SKM-1 treated with dmso at 0.1 percent for 144 hours (cell line): ENCODE measurements around the gene SPATA6L.
A peak's percentile ranks its signal among the peaks of the same experiment; 100 is the strongest.

Experiments used
- DNase-seq: peaks from one replicate; lab custom pipeline; 2025; ENCODE audit not compliant: unreplicated experiment; lab: John Stamatoyannopoulos, UW

SPATA6L gene, protein sequence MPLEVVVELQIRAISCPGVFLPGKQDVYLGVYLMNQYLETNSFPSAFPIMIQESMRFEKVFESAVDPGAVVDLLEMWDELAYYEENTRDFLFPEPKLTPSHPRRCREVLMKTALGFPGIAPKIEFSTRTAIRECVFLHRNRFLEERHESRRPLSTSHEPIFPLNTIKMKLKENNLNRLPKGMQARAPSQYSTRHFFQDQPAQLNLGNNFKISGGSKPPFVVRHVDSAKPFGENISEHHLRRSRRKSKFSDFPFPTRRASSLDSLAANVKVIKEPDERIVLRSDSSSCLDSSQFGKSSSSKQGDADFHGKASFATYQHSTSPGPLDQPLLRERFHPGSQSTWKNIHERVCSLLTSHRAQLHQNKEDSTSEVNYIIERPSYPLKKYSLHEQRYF

DNA sequence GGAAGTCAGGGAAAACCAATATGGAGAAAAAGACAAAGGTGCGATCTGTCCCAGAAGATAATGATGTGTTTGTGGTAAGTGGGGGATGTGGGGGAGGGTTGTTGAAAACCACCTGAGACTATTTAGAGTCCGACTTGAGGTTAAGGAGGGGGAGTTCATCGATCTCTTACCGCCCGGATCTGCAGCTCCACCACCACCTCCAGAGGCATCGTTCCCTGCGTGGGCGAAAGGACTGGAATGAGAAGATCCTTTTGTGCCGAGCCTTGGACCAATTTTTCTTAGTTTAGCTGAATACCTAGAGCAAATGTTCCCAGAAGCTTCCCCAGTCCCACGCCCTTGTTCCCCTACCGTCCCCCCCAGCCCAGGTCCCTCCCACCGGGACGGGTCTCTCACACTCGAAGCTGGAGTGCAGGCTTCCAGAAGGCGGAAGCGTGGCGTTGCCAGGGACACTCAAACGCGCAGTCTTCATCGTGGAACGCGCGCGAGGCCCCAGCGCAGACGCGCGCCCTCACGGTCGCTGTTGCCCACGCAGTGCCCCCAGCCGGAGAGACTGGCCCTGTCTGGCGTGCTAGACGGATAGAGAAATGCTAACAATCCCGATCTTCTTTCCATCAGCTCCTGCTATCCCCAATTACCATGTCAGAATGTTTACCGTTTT is at the start of gene SPATA6L:
TSS of gene SPATA6L (minus strand) at position 439 of the 658 bp plus-strand sequence. CDS start at position 209, 230 bp downstream.
- no peak for DNase-seq

GRCh38 chr9:4714266-4715016 is 48.2 kb upstream of the SPATA6L start:
- DNase-seq, result no peak

GRCh38 chr9:4713849-4714248 is 47.6 kb upstream of the SPATA6L start:
- no peak for DNase-seq

DNA sequence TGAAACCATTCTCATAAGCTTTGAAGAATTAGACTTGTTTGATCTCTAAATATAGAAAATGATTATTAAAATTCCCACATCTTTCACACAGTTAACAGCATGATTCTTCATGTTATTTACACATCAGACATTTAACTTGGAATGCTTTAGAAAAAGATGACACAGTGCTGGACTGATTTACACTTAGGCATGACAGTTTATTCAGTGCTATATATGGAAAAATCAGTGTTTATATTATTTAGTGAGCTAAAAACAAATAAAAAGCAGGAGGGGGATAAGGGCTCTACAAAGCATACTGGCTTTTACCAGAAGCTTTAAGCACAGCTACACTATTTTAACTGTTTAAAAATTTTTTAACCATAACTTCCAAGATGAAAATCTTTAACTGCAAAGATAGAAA is 43.1 kb upstream of the SPATA6L start:
- DNase-seq, result no peak

DNA sequence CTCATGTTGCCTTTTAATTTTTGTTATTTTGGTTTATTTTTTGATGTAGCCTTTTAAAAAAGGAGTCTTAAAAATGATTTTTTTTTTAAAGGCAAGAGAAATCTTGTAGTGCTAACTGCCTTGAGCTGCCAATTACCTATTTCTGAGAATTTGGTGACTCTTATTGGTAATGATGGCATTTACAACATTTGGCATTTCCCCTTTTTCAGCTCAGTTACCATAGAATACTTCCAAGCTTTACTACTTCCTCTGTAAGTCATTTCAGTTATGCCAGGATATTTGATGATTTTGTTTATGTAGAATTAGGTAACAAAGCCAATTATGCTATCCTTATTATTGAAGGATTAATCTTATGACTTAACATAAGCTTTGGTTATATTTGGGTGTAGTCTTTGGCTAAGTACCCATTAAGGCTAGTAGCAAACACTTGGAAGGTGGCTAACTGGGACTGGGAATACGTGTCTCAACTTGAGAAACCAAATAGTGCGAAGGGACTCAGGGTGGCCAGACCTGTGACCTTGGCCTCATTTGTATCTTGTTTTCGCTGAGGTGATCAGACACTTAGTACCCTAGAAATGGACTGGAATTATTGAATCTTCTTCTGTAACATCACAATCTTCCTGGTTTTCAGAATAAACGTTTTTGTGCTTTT is 40.8 kb upstream of the SPATA6L start:
- peak; percentile 12 for DNase-seq

DNA sequence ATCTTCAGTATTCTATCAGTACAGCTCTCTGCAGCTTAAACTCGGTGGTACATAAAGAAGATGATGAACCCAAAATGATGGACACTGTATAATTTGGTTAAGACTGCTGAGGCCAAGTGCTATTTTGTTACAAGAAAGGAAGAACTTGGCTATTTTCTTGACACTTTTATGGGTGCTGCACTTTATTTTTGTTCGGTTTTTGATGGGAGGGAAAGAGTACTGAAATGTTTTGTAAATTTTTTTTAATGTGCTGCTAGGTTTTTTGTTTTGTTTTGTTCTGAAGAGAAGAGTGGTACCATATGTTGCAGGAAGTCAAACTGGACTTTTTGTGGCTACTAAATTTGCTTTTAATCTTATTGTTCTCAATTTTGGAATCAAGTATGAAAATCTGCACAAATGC is 39.7 kb upstream of the SPATA6L start:
- DNase-seq, result no peak

DNA sequence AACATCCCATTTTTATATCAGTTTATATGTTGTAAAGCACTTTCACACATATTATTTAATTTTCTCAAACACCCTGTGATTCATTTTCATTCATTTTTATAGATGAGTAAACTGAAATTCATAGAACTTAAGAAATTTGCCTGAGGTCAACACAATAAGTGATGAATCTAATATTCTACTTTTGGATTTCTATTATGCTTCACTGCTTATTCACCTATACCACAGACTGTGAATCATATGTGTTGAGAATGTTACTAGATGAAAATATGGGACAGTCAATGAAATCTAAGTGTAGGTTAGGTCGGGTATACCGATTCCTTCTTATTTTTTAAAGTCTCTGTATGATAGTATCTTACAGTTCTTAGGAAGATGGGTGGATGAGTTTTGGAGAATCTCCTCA is 37.8 kb upstream of the SPATA6L start:
- DNase-seq, result no peak

- DNase-seq, result no peak
Observed at GRCh38 chr9:4701526-4701925, 35.2 kb upstream of the SPATA6L start.

- no peak for DNase-seq
Observed at GRCh38 chr9:4700932-4701331, 34.7 kb upstream of the SPATA6L start.

DNA sequence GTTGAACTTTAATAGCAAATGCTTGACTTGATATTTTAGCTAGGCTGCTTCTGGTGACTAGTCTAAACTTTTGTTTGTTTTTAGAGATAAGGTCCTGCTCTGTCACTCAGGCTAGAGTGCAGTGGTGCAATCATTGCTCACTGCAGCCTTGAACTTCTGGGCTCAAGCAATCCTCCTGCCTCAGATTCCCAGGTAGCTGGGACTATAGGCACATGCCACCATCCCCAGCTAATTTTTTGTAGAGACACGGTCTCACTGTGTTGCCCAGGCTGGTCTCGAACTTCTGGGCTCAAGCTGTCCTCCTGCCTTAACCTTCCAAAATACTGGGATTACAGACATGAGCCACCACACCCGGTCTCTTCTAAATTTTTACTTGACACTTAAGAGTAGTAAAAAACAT is 33.8 kb upstream of the SPATA6L start:
- no peak for DNase-seq

DNA sequence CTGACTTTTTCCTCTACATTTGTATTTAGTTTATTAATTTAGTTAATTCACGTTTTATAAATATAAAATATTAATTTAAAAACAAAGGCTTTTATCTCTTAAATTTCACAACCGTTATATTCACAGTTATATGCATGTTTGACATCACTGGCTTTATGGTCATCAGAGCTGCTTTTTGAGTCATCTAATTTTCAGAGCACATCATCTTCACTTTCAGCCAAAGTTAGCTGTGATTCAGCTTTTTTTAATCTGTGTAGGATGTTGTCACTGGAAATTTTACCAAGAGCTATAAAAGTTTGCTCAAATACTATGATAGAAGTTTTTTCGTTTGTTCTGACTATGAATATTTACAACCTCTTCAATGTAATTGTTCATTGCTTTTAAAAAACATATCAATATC is 25.5 kb upstream of the SPATA6L start:
- DNase-seq, result no peak

GRCh38 chr9:4690144-4690543 is 23.9 kb upstream of the SPATA6L start:
- no peak for DNase-seq

DNA sequence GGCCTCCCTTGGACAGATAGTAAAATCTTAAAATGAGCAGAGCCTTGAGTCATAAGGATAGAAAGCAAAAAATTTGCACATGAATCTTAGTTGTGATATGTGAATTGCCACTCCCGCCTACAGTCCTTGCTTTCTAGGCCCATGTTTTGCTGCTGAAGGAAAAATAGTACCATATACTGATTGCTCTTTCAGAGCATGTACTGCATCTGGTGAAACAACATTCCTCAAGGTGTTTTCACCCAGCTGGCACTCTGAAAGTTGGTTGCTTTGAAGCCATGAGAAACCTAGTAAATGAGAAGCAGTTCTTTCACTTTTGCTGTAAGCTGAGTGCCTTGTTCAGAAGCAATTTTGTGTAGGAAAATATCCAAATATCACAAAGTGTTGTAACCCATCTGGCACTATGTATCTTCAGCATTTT is 23.4 kb upstream of the SPATA6L start:
- no peak for DNase-seq

- no peak for DNase-seq
Observed at GRCh38 chr9:4689021-4689420, 22.7 kb upstream of the SPATA6L start.

GRCh38 chr9:4686584-4686983 is 20.3 kb upstream of the SPATA6L start:
- no peak for DNase-seq

- no peak for DNase-seq
Observed at GRCh38 chr9:4686112-4686511, 19.8 kb upstream of the SPATA6L start.

DNA sequence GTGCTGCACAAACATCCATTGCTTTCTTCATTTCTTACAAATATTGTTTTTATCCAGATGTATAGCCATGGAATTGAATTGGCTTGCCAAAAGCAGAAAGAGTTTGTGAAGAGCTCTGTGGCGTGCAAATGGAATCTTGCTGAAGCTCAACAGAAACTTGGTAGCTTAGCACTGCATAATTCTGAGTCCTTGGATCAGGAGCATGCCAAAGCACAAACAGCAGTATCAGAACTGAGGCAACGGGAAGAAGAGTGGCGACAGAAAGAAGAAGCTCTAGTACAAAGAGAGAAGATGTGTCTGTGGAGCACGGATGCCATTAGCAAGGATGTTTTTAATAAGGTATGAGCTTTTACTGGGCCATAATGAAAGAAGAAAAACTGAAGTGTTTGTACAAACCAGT is 18.5 kb upstream of the SPATA6L start:
- no peak for DNase-seq

DNA sequence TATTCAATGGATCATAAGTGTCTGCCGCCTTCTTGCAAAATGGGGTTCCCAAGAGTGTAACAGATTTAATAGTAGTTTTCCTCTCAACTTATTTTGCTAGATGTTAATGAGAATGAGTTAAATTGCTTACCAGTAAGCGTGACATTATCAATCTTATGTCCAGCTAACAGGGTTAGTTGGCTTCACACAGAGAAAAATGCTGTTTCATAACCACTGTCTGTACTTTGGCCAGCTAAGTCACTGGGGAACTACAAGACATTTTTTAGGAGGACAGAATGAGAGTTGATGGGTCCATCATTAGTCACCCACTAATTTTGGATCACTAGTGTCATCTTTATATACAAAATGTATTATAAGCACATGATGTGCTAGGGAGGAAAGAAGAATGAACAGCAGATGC is 14.5 kb upstream of the SPATA6L start:
- no peak for DNase-seq

GRCh38 chr9:4680173-4680525 is 13.9 kb upstream of the SPATA6L start:
- DNase-seq, result no peak

GRCh38 chr9:4679268-4680172 is 13.2 kb upstream of the SPATA6L start, which contains the start of gene CDC37L1:
Gene CDC37L1, plus strand, starts transcription at chr9:4679569. Its CDS starts 199 bp downstream, at chr9:4679768.
- peak; percentile 95 for DNase-seq
